HEK293 (cell line): ENCODE data around the gene CCSER2.

Experiments used
- CTCF ChIA-PET: fragments of 350-600 bp; formaldehyde crosslinking; extraction: SDS; loops from one replicate; lab custom pipeline; 2021; ENCODE audit warnings: antibody characterized with exemption; lab: Yijun Ruan, JAX
- POLR2A ChIA-PET: fragments of 300-600 bp; formaldehyde crosslinking; extraction: SDS; loops from one replicate; lab custom pipeline; 2020; ENCODE audit warnings: antibody characterized with exemption, inconsistent platforms; lab: Yijun Ruan, JAX
- H3K27ac ChIP-seq: fragments of 200-500 bp; sonication (Bioruptor generic); 2 replicates; pipeline ENCODE4 v1.5.1; 2014; ENCODE audit warnings: low read depth, low read length, control low read depth, inconsistent platforms; ENCODE audit errors: extremely low read depth
- H3K36me3 ChIP-seq, 2 experiments: fragments of 200-500 bp in 1 of 2; sonication (Bioruptor generic) in 1 of 2; 1 replicate in 1 of 2; 2 replicates in 1 of 2; pipeline ENCODE4 v1.5.1; 2014 to 2017; ENCODE audit warnings: inconsistent platforms in 2 of 2, low read length in 2 of 2; ENCODE audit not compliant: control insufficient read depth in 2 of 2, insufficient read depth in 1 of 2
- H3K4me1 ChIP-seq: fragments of 200-500 bp; sonication (Bioruptor generic); 2 replicates; pipeline ENCODE4 v1.5.1; 2014; ENCODE audit warnings: mild to moderate bottlenecking, low read length, inconsistent platforms; ENCODE audit not compliant: control insufficient read depth, insufficient read depth
- H3K4me3 ChIP-seq: 2 replicates; pipeline ENCODE4 v1.5.1; 2011; ENCODE audit warnings: low read depth, mild to moderate bottlenecking, control low read depth, low read length, moderate library complexity
- H3K9me3 ChIP-seq: fragments of 200-500 bp; sonication (Bioruptor generic); 2 replicates; pipeline ENCODE4 v1.5.1; 2014; ENCODE audit warnings: low read depth, low read length, inconsistent platforms; ENCODE audit not compliant: control insufficient read depth, insufficient read depth
- BCL6B ChIP-seq: fragments of 450-650 bp; formaldehyde crosslinking; IDR thresholded peaks from 2 replicates; pipeline ENCODE4 v1.5.1; 2017; ENCODE audit warnings: missing biosample characterization, missing genetic modification characterization
- GFI1B ChIP-seq: fragments of 450-650 bp; formaldehyde crosslinking; IDR thresholded peaks from 2 replicates; pipeline ENCODE4 v1.5.1; 2016; ENCODE audit warnings: missing biosample characterization, missing genetic modification characterization
- GLIS2 ChIP-seq: fragments of 450-650 bp; formaldehyde crosslinking; IDR thresholded peaks from 2 replicates; pipeline ENCODE4 v1.5.1; 2016; ENCODE audit warnings: missing biosample characterization, missing genetic modification characterization
- IKZF3 ChIP-seq: fragments of 450-650 bp; IDR thresholded peaks from 2 replicates; pipeline ENCODE4 v1.5.0; 2018; ENCODE audit warnings: missing biosample characterization, mild to moderate bottlenecking, missing genetic modification characterization, moderate library complexity
- KLF8 ChIP-seq: fragments of 450-650 bp; formaldehyde crosslinking; IDR thresholded peaks from 2 replicates; pipeline ENCODE4 v1.5.1; 2016; ENCODE audit warnings: missing biosample characterization, missing genetic modification characterization
- RBAK ChIP-seq: fragments of 450-650 bp; formaldehyde crosslinking; IDR thresholded peaks from 2 replicates; pipeline ENCODE4 v1.5.1; 2016; ENCODE audit warnings: missing biosample characterization, missing genetic modification characterization
- SP2 ChIP-seq: fragments of 450-650 bp; formaldehyde crosslinking; IDR thresholded peaks from 2 replicates; pipeline ENCODE4 v1.5.1; 2016; ENCODE audit warnings: missing biosample characterization, missing genetic modification characterization
- ZBTB48 ChIP-seq: fragments of 450-650 bp; formaldehyde crosslinking; IDR thresholded peaks from 2 replicates; pipeline ENCODE4 v1.5.1; 2016; ENCODE audit warnings: missing biosample characterization, missing genetic modification characterization
- ZFHX2 ChIP-seq: fragments of 450-650 bp; formaldehyde crosslinking; conservative IDR thresholded peaks from 2 replicates; pipeline ENCODE4 v1.5.1; 2016; ENCODE audit warnings: missing biosample characterization, missing genetic modification characterization
- ZNF169 ChIP-seq: fragments of 450-650 bp; formaldehyde crosslinking; IDR thresholded peaks from 2 replicates; pipeline ENCODE4 v1.5.1; 2016; ENCODE audit warnings: missing biosample characterization, missing genetic modification characterization
- ZNF391 ChIP-seq: fragments of 450-650 bp; formaldehyde crosslinking; IDR thresholded peaks from 2 replicates; pipeline ENCODE4 v1.5.1; 2016; ENCODE audit warnings: low read depth, missing biosample characterization, missing genetic modification characterization, borderline replicate concordance
- ZNF398 ChIP-seq: fragments of 450-650 bp; formaldehyde crosslinking; IDR thresholded peaks from 2 replicates; pipeline ENCODE4 v1.5.1; 2017; ENCODE audit warnings: missing biosample characterization, missing genetic modification characterization
- ZNF473 ChIP-seq: fragments of 450-650 bp; formaldehyde crosslinking; IDR thresholded peaks from 2 replicates; pipeline ENCODE4 v1.5.1; 2017; ENCODE audit warnings: missing biosample characterization, missing genetic modification characterization
- ZNF521 ChIP-seq: fragments of 450-650 bp; formaldehyde crosslinking; IDR thresholded peaks from 2 replicates; pipeline ENCODE4 v1.5.1; 2017; ENCODE audit warnings: missing biosample characterization, mild to moderate bottlenecking, missing genetic modification characterization
- ZNF530 ChIP-seq: fragments of 450-650 bp; formaldehyde crosslinking; IDR thresholded peaks from 2 replicates; pipeline ENCODE4 v1.5.1; 2016; ENCODE audit warnings: low read depth, missing biosample characterization, missing genetic modification characterization
- ZNF626 ChIP-seq: fragments of 450-650 bp; sonication (Bioruptor Pico); formaldehyde crosslinking; IDR thresholded peaks from 2 replicates; pipeline ENCODE4 v1.5.1; 2018; ENCODE audit warnings: missing biosample characterization, missing genetic modification characterization, inconsistent platforms
- ZNF629 ChIP-seq: fragments of 450-650 bp; formaldehyde crosslinking; IDR thresholded peaks from 2 replicates; pipeline ENCODE4 v1.5.1; 2017; ENCODE audit warnings: missing biosample characterization, missing genetic modification characterization
- TF ChIP-seq, protein P1 (sequence below): fragments of 450-650 bp; formaldehyde crosslinking; IDR thresholded peaks from 2 replicates; pipeline ENCODE4 v1.5.1; 2016; ENCODE audit warnings: missing biosample characterization, missing genetic modification characterization
- TF ChIP-seq, protein P2 (sequence below): fragments of 450-650 bp; formaldehyde crosslinking; IDR thresholded peaks from 2 replicates; pipeline ENCODE4 v1.5.1; 2017; ENCODE audit warnings: missing biosample characterization, missing genetic modification characterization
- TF ChIP-seq, protein P3 (sequence below): fragments of 450-650 bp; formaldehyde crosslinking; IDR thresholded peaks from 2 replicates; pipeline ENCODE4 v1.5.1; 2016; ENCODE audit warnings: missing biosample characterization, missing genetic modification characterization
- TF ChIP-seq, protein P4 (sequence below): fragments of 450-650 bp; formaldehyde crosslinking; IDR thresholded peaks from 2 replicates; pipeline ENCODE4 v1.5.1; 2016; ENCODE audit warnings: missing biosample characterization, missing genetic modification characterization
- TF ChIP-seq, protein P5 (sequence below): fragments of 450-650 bp; formaldehyde crosslinking; IDR thresholded peaks from 2 replicates; pipeline ENCODE4 v1.5.1; 2016; ENCODE audit warnings: missing biosample characterization, missing genetic modification characterization

CCSER2 gene

DNA sequence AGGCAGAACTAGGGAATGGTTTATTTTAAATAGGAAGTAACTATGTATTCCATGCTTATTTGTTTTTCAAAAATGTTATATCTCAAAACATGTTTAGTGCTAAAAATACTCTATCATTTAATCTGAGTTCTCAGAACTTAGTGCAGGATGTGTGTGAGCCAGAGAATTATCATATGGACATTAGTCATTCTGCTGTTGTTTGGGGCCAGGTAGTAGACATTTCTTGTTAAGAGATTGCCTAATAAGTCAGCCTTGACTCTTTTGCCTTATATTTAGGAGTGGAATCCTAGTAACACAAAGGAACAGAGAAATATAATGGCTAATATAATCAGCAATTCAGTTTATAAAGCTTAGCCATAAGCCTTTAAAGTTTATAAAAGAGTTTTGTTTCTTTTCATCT is 149.8 kb downstream of the CCSER2 start (continued):
- TF ChIP-seq GFI1B (tag by site-specific recombination) (no peak), ZNF473 (tag by site-specific recombination) (no peak)
- TF ChIP-seq, protein P1, sequence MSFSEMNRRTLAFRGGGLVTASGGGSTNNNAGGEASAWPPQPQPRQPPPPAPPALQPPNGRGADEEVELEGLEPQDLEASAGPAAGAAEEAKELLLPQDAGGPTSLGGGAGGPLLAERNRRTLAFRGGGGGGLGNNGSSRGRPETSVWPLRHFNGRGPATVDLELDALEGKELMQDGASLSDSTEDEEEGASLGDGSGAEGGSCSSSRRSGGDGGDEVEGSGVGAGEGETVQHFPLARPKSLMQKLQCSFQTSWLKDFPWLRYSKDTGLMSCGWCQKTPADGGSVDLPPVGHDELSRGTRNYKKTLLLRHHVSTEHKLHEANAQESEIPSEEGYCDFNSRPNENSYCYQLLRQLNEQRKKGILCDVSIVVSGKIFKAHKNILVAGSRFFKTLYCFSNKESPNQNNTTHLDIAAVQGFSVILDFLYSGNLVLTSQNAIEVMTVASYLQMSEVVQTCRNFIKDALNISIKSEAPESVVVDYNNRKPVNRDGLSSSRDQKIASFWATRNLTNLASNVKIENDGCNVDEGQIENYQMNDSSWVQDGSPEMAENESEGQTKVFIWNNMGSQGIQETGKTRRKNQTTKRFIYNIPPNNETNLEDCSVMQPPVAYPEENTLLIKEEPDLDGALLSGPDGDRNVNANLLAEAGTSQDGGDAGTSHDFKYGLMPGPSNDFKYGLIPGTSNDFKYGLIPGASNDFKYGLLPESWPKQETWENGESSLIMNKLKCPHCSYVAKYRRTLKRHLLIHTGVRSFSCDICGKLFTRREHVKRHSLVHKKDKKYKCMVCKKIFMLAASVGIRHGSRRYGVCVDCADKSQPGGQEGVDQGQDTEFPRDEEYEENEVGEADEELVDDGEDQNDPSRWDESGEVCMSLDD (tag by site-specific recombination): no peak
- TF ChIP-seq, protein P2, sequence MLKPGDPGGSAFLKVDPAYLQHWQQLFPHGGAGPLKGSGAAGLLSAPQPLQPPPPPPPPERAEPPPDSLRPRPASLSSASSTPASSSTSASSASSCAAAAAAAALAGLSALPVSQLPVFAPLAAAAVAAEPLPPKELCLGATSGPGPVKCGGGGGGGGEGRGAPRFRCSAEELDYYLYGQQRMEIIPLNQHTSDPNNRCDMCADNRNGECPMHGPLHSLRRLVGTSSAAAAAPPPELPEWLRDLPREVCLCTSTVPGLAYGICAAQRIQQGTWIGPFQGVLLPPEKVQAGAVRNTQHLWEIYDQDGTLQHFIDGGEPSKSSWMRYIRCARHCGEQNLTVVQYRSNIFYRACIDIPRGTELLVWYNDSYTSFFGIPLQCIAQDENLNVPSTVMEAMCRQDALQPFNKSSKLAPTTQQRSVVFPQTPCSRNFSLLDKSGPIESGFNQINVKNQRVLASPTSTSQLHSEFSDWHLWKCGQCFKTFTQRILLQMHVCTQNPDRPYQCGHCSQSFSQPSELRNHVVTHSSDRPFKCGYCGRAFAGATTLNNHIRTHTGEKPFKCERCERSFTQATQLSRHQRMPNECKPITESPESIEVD (tag by site-specific recombination): no peak

DNA sequence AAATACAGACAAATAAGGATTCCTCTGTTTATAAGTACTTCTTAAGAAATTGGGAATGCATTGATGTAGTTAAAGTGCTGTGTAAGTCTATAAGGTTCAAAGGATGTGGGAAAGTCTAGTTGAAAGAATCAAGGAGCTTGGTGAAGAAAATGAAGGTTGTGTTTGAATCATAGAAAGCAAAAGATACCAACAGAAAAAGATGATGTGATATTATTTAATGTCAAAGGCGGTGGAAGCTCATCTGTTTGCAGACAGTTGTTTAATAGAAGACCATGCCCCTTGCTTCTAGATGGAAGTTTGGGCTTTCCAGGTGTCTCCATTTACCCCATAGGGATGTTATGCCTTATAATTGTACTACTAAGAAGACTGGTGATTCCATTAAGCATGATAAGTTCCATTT is 150.3 kb downstream of the CCSER2 start:
- no peaks in the 10 kb centered on the region for H3K36me3 ChIP-seq
- POLR2A ChIA-PET: no interaction called here
- H3K4me3 ChIP-seq: no peak overlapping the region
- no peak overlapping the region for H3K27ac ChIP-seq
- CTCF ChIA-PET: interaction anchor here (0.6 kb wide), 1 partner anchor 62 kb away, joined by 3 read pairs; no protein-coding TSS in a partner anchor
- no peaks in the 10 kb centered on the region for H3K9me3 ChIP-seq
- no peaks in the 10 kb centered on the region for H3K4me1 ChIP-seq
- TF ChIP-seq IKZF3 (tag by site-specific recombination) (no peak), BCL6B (no peak), ZNF626 (tag by site-specific recombination) (no peak), ZNF521 (tag by site-specific recombination) (no peak), SP2 (tag by site-specific recombination) (no peak), ZFHX2 (tag by site-specific recombination) (no peak), ZNF391 (no peak), ZNF398 (no peak)

- ChIA-PET POLR2A (no interaction called here), CTCF (no interaction called here)
- no peaks in the 10 kb centered on the region for H3K9me3 ChIP-seq
- H3K4me1 ChIP-seq: no peaks in the 10 kb centered on the region
- no peak overlapping the region for H3K27ac ChIP-seq
- H3K4me3 ChIP-seq: no peak overlapping the region
- H3K36me3 ChIP-seq: no peaks in the 10 kb centered on the region; a peak in 1 of 3 replicates
- no peak for TF ChIP-seq ZBTB48
- TF ChIP-seq, protein P3, sequence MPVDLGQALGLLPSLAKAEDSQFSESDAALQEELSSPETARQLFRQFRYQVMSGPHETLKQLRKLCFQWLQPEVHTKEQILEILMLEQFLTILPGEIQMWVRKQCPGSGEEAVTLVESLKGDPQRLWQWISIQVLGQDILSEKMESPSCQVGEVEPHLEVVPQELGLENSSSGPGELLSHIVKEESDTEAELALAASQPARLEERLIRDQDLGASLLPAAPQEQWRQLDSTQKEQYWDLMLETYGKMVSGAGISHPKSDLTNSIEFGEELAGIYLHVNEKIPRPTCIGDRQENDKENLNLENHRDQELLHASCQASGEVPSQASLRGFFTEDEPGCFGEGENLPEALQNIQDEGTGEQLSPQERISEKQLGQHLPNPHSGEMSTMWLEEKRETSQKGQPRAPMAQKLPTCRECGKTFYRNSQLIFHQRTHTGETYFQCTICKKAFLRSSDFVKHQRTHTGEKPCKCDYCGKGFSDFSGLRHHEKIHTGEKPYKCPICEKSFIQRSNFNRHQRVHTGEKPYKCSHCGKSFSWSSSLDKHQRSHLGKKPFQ (tag by site-specific recombination): no peak
- TF ChIP-seq ZNF530 (tag by site-specific recombination): no peak
- no peak for TF ChIP-seq RBAK (tag by site-specific recombination)
- TF ChIP-seq, protein P4, sequence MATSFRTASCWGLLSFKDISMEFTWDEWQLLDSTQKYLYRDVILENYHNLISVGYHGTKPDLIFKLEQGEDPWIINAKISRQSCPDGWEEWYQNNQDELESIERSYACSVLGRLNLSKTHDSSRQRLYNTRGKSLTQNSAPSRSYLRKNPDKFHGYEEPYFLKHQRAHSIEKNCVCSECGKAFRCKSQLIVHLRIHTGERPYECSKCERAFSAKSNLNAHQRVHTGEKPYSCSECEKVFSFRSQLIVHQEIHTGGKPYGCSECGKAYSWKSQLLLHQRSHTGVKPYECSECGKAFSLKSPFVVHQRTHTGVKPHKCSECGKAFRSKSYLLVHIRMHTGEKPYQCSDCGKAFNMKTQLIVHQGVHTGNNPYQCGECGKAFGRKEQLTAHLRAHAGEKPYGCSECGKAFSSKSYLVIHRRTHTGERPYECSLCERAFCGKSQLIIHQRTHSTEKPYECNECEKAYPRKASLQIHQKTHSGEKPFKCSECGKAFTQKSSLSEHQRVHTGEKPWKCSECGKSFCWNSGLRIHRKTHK (tag by site-specific recombination): no peak
- no peak for TF ChIP-seq KLF8 (tag by site-specific recombination)
- TF ChIP-seq, protein P5, sequence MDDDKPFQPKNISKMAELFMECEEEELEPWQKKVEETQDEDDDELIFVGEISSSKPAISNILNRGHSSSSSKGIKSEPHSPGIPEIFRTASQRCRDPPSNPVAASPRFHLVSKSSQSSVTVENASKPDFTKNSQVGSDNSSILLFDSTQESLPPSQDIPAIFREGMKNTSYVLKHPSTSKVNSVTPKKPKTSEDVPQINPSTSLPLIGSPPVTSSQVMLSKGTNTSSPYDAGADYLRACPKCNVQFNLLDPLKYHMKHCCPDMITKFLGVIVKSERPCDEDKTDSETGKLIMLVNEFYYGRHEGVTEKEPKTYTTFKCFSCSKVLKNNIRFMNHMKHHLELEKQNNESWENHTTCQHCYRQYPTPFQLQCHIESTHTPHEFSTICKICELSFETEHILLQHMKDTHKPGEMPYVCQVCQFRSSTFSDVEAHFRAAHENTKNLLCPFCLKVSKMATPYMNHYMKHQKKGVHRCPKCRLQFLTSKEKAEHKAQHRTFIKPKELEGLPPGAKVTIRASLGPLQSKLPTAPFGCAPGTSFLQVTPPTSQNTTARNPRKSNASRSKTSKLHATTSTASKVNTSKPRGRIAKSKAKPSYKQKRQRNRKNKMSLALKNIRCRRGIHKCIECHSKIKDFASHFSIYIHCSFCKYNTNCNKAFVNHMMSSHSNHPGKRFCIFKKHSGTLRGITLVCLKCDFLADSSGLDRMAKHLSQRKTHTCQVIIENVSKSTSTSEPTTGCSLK: no peak
- TF ChIP-seq GLIS2 (tag by site-specific recombination): no peak
- TF ChIP-seq ZNF169 (tag by site-specific recombination): no peak
- no peak for TF ChIP-seq ZNF629 (tag by site-specific recombination)
Observed at GRCh38 chr10:84484541-84484940, 156.2 kb downstream of the CCSER2 start.
